CD4-positive, alpha-beta T cell treated with Interferon alpha-2 for 1 hour (primary cell): Measurements from ENCODE around the gene POM121.
"Not testable (repeated sequence)": the region's sequence is repeated elsewhere in the genome, so short reads cannot be mapped to it uniquely, and the experiment has no call there.

Experiments used
- DNase-seq, 2 donors: peaks; one replicate each; pipeline ENCODE4 v3.0.0-alpha.2; 2020 to 2022

The POM121 gene

GRCh38 chr7:72949686-72950085 is 24.8 kb downstream of the POM121 start:
- not testable (repeated sequence) for DNase-seq

- DNase-seq, result not testable (repeated sequence)
These were observed 25.5 kb downstream of the POM121 start for GRCh38 chr7:72950432-72950831.

GRCh38 chr7:72953901-72954562 is 29.1 kb downstream of the POM121 start:
- not testable (repeated sequence) for DNase-seq

- DNase-seq, result peak in 1 of 2 donors; percentile 22
These were observed 29.8 kb downstream of the POM121 start for GRCh38 chr7:72954563-72955198.

GRCh38 chr7:72960029-72960428 is 35.1 kb downstream of the POM121 start:
- not testable (repeated sequence) for DNase-seq

- DNase-seq, result not testable (repeated sequence)
These were observed 35.9 kb downstream of the POM121 start for GRCh38 chr7:72960626-72961345.

GRCh38 chr7:72961346-72961650 is 36.4 kb downstream of the POM121 start:
- DNase-seq, result not testable (repeated sequence)

GRCh38 chr7:72963056-72963455 is 38.2 kb downstream of the POM121 start:
- DNase-seq, result not testable (repeated sequence)

- not testable (repeated sequence) for DNase-seq
These were observed 40.5 kb downstream of the POM121 start for GRCh38 chr7:72965186-72965975.

- not testable (repeated sequence) for DNase-seq
These were observed 42.0 kb downstream of the POM121 start for GRCh38 chr7:72966892-72967291.

GRCh38 chr7:72968980-72969516 is 44.2 kb downstream of the POM121 start, which contains the start of gene TRIM74:
Gene TRIM74, minus strand, starts transcription at chr7:72969466. Its CDS starts 3,309 bp downstream, at chr7:72966157.
- DNase-seq, result not testable (repeated sequence)

GRCh38 chr7:72969688-72970087 is 44.8 kb downstream of the POM121 start:
- not testable (repeated sequence) for DNase-seq

GRCh38 chr7:72971505-72971904 is 46.6 kb downstream of the POM121 start:
- DNase-seq, result not testable (repeated sequence)

GRCh38 chr7:72974781-72975180 is 49.9 kb downstream of the POM121 start:
- DNase-seq, result not testable (repeated sequence)

GRCh38 chr7:72975656-72976286 is 50.9 kb downstream of the POM121 start:
- not testable (repeated sequence) for DNase-seq

- DNase-seq, result not testable (repeated sequence)
These were observed 51.5 kb downstream of the POM121 start for GRCh38 chr7:72976434-72976833.

GRCh38 chr7:72980382-72980781 is 55.5 kb downstream of the POM121 start:
- DNase-seq, result not testable (repeated sequence)

- not testable (repeated sequence) for DNase-seq
These were observed 57.2 kb downstream of the POM121 start for GRCh38 chr7:72982084-72982483.

- DNase-seq, result not testable (repeated sequence)
These were observed 65.4 kb downstream of the POM121 start for GRCh38 chr7:72990146-72990913.

GRCh38 chr7:72995484-72995883 is 70.6 kb downstream of the POM121 start:
- DNase-seq, result not testable (repeated sequence)

GRCh38 chr7:72997447-72997846 is 72.6 kb downstream of the POM121 start:
- not testable (repeated sequence) for DNase-seq
